GM04503 (cell line): ENCODE measurements around the gene TUBB8.
"Not testable (repeated sequence)": the region's sequence is repeated elsewhere in the genome, so short reads cannot be mapped to it uniquely, and the experiment has no call there.

Experiments used
- DNase-seq: peaks from one replicate; pipeline ENCODE4 v3.0.0-alpha.2; 2012; ENCODE audit warnings: low read depth

The TUBB8 gene

GRCh38 chr10:48996-49395 is at the start of gene TUBB8:
Gene TUBB8 (minus strand): TSS chr10:49296. CDS start chr10:49238, 58 bp downstream.
- no peak for DNase-seq

DNA sequence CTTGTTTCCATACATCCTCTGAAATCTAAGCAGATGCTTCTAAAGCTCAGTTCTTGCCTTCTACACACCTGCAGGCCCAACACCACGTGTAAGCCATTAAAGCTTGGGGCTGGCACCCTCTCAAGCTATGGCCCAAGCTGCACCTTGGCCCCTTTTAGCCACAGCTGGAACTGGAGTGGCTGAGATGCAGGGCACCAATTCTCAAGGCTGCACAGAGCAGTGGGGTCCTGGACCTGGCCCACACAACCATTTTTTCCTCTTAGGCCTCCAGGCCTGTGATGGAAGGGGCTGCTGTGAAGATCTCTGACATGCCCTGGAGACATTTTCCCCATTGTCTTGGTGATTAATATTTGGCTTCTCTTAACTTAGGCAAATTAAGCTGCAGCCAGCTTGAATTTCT is 47.4 kb upstream of the TUBB8 start:
- DNase-seq: no peak

- DNase-seq: no peak
Observed at GRCh38 chr10:95356-96115, 46.4 kb upstream of the TUBB8 start.

- no peak for DNase-seq
Observed at GRCh38 chr10:94613-95012, 45.5 kb upstream of the TUBB8 start.

DNA sequence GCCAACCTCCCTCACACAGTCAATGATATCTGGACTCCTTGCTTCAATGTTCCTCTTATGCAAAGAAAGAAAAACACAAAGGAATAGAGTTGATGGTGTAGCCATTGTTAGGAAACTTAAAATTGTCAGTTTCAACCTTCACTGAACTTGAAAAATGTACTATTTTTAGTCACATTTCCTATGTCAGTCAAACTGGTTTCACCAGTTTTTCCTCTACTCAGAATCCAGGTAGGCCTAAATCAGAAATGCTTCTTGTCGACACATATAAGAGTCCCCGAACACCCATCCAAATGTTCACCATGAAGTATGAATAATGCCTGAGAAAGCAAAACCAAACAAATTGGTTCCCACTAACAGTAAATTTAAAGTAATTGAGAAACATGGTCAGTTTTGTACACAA is 43.8 kb upstream of the TUBB8 start:
- no peak for DNase-seq

- no peak for DNase-seq
Observed at GRCh38 chr10:92153-92552, 43.1 kb upstream of the TUBB8 start.

- no peak for DNase-seq
Observed at GRCh38 chr10:91313-91712, 42.2 kb upstream of the TUBB8 start.

- DNase-seq: no peak
Observed at GRCh38 chr10:90161-90560, 41.1 kb upstream of the TUBB8 start.

- no peak for DNase-seq
Observed at GRCh38 chr10:89248-89647, 40.2 kb upstream of the TUBB8 start.

- DNase-seq: no peak
Observed at GRCh38 chr10:88253-88652, 39.2 kb upstream of the TUBB8 start.

GRCh38 chr10:87177-88080 is 38.3 kb upstream of the TUBB8 start:
- no peak for DNase-seq

DNA sequence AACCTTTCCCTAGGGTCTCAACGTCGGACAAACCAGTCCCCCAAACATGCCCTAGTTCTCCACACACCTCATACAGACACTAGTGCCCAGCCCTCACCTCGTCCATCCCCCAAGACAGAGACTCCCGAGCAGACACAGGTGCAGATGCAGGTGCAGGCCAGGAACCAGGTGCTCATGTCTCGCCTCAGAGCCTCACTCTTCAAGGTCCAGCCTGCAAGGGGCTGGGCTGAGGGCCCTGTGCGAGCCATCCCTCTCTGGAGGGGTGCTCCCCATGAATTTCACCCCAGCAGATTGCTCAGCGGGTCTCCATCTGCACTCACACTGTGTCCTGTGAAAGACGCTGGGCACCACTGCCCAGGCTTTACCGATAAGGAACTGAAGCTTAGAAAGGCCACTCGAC is 36.9 kb upstream of the TUBB8 start:
- no peak for DNase-seq

GRCh38 chr10:85044-85443 is 35.9 kb upstream of the TUBB8 start:
- no peak for DNase-seq

DNA sequence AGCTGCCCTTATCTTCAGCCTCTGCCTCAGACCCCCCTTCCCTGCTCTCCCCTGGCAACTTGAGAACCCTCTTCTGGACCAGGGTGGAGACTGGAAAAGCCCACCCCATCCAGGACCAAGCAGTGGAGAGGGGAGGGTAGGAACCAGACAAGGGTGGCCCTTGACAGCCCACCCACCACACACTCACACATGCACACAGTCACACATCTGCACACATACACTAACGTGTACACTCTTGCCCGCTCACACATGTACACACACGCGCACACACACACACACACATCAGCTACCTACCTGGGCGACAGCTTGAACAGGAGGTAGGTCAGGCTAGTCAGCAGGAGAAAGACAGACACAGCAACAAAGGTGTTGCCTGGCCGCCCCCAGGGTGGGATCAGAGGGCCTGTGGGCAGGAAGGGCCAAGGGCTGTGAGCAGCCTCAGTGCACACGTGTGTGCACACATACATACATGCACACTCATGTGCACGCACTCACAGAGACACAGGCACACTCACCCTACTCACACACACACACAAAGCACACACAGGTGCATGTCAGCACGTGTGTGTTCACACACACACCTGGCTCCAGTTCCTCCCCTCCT is 34.9 kb upstream of the TUBB8 start:
- DNase-seq: no peak

DNA sequence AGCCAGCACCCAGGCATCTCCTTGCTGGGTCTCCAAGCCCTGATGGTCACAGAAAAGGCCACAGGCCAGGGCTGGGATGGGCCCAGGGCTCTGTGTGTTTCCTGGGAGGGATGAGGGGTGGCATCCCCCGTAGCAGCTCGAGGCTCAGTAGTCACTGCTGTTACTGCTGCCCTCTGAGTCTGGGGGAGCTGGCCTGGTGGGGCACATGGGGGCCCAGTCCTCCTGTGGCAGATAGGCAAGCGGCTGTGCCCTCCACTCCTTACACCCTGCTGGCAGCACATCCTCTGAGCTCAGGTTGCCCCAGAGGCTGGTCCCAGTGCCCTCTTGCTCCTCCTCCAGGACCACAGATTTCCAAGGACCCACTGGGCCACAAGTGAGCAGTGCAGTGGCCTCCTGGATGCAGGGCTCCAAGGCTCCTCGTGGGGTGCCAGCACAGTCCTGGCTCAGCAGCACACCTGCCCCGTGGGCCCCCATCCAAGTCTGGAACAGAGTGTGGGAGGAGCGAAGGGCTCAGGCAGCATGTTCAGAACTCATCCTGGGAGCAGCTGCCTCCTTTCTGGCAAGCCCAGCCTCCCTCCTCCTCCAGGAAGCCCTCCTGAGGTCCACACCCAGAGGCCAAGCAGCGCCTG is 31.5 kb upstream of the TUBB8 start:
- no peak for DNase-seq

DNA sequence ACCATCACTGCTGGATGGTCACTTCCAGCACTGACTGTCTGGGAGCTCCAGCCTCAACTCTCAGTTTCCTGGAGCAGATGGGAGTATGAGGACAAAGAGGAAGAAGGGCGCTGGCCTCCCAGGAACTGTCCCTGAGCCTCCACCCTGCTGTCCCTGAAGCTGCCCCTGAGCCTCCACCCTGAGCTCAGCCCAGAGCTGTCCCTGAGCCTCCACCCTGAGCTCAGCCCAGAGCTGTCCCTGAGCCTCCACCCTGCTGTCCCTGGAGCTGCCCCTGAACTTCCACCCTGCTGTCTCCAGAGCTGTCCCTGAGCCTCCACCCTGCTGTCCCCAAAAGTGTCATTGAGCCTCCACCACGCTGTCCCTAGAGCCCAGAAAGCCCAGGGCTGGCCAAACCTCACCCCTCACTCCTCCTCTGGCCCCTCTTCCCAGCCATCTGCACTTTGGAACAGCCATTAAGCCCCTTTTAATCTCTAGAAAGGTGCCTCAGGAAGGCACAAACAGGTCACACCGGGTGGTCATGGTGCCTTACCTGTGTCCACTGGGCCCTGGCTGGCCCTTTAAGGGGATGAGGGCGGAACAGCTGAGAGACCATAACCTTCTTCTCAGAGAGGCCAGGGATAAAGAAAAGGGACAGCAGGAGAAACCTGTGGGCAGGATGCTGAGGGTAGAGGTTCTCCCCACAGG is 30.6 kb upstream of the TUBB8 start:
- DNase-seq: no peak

GRCh38 chr10:78556-78955 is 29.5 kb upstream of the TUBB8 start:
- no peak for DNase-seq

DNA sequence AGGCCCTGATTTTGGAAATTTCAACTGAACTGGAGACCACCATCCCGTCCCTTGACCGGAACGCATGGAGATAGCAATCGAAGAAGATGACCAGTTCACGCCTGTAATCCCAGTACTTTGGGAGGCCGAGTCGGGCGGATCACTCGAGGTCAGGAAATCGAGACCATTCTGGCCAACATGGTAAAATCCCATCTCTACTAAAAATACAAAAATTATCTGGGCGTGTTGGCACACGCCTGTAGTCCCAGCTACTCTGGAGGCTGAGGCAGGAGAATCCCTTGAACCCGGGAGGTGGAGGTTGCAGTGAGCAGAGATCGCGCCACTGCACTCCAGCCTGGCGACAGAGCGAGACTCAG is 25.1 kb upstream of the TUBB8 start:
- DNase-seq: not testable (repeated sequence)

DNA sequence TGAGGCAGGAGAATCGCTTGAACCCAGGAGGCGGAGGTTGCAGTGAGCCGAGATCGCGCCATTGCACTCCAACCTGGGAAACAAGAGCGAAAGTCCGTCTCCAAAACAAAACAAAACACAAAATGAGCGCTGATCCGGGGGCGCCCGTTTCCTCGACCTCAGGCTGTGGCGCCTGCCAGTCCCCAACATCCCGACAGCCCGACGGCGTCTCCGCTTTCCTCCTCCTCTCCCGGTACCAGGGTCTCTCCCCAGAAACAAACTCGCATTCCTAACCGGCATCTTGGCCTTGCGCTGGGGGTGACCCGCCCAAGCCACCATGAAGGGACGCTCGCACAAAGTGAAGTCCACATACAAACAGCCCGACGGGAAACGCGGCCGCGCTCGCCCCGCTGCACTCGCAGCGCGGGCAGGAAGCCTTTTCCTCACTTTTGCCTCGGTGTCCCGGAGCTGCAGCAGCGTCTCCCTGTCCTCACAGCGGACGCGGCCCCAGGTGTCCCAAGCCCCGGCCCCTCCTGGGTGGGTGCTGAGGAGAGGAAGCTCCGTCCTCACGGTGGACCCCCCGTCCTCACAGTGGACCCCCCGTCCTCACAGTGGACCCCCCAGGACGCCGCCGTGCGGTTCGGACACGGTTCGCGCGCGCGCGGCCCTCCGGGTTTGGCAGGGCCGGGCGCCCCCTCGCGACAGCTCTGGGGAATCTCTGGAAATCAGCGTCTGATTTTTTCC is 24.6 kb upstream of the TUBB8 start:
- not testable (repeated sequence) for DNase-seq

GRCh38 chr10:68156-68555 is 19.1 kb upstream of the TUBB8 start:
- DNase-seq: not testable (repeated sequence)

- DNase-seq: not testable (repeated sequence)
Observed at GRCh38 chr10:49926-50325, 830 bp upstream of the TUBB8 start.
